ENCODE data around the gene LRIF1. TPM values are rescaled to one million over a fixed set of nuclear protein-coding genes. Genes with fewer than 3 reads are reported as not detected.
A peak's percentile ranks its signal among the peaks of the same experiment; 100 is the strongest.

Gene LRIF1
- polyA plus RNA-seq (9.0 to 12.0 TPM (median 9.1 TPM) in 3 replicates), polyA minus RNA-seq (2.8 to 8.2 TPM (median 5.7 TPM) in 3 replicates)
- 25.9 TPM for polyA plus RNA-seq (2011; ENCODE audit: low read depth)
- 6.3 and 10.8 TPM in 2 replicates for polyA plus RNA-seq (2011; cell fraction: cytosol; rRNA removed)
- polyA plus RNA-seq (2011; cell fraction: nucleus; rRNA removed), result 9.9 and 13.4 TPM in 2 replicates
- 8.6 and 18.9 TPM in 2 replicates for polyA plus RNA-seq (2012; ENCODE audit: low replicate concordance)
- 9.2 TPM for polyA minus RNA-seq (2011; cell fraction: cytosol; rRNA and poly(A)+ RNA removed)
- 8.4 and 15.8 TPM in 2 replicates for polyA minus RNA-seq (2011; cell fraction: nucleus; rRNA and poly(A)+ RNA removed)

- peak within 1 kb of the TSS; percentile 77 to 99 (median 97) for H3K4me3 ChIP-seq (ENCODE audit: control insufficient read depth in 2 of 3, extremely low read depth in 1 of 3, insufficient read depth in 2 of 3, low read depth in 1 of 3, low read length in 3 of 3)
- no peaks in the 10 kb centered on the region for H3K36me3 ChIP-seq (ENCODE audit: control insufficient read depth in 2 of 2, extremely low read depth in 1 of 2, insufficient read depth in 2 of 2, low read length in 2 of 2)
- dilution Hi-C loops (cut with MboI; ENCODE audit: extremely low pct_ligation_motif_present, low sequenced_read_pairs), result no loop called here
- no peaks in the 10 kb centered on the region for H3K27me3 ChIP-seq (ENCODE audit: control insufficient read depth, extremely low read depth, insufficient read depth, low read length)
- H3K9me1 ChIP-seq (ENCODE audit: control insufficient read depth, extremely low read depth, insufficient read depth, low read length), result no peaks in the 10 kb centered on the region
- DNase-seq (ENCODE audit: low read depth, low spot score) (peak; percentile 92), FAIRE-seq (peak; percentile 73)
- TF ChIP-seq CTCF (optimal IDR thresholded peaks at IDR 0.05 in 1 of 3, IDR thresholded peaks at IDR 0.05 in 1 of 3, conservative IDR thresholded peaks at IDR 0.05 in 1 of 3; ENCODE audit: extremely low read depth in 1 of 3, insufficient read depth in 2 of 3, low read length in 3 of 3) (peak; percentile 24 to 61 (median 29)), EZH2 (IDR thresholded peaks at IDR 0.05; ENCODE audit: low read length) (no peak)
- peaks cover 15% of the 10 kb centered on the region for H3K79me2 ChIP-seq (ENCODE audit: control insufficient read depth, insufficient read depth, low read length)
- peaks cover 2% of the 10 kb centered on the region for H3K9me3 ChIP-seq (ENCODE audit: control insufficient read depth, low read depth, low read length)
- peak within 1 kb of the TSS; percentile 99 for H2AFZ ChIP-seq (ENCODE audit: control insufficient read depth, low read length)
- peak within 1 kb of the TSS; percentile 95 for H3K9ac ChIP-seq (ENCODE audit: control insufficient read depth, extremely low read depth, insufficient read depth, low read length)
- H4K20me1 ChIP-seq (ENCODE audit: control insufficient read depth, extremely low read depth, insufficient read depth, low read length), result no peaks in the 10 kb centered on the region
- peak within 1 kb of the TSS; percentile 98 for H3K27ac ChIP-seq (ENCODE audit: control insufficient read depth, insufficient read depth, low read length)
- peak within 1 kb of the TSS; percentile 77 for H3K4me2 ChIP-seq (ENCODE audit: control insufficient read depth, extremely low read depth, insufficient read depth, low read depth, low read length)
- no peaks in the 10 kb centered on the region for H3K4me1 ChIP-seq (ENCODE audit: control insufficient read depth, extremely low read depth, insufficient read depth, low read length)
Measured at GRCh38 chr1:110963691-110964454, at the start of gene LRIF1. TSS of gene LRIF1 (minus strand) at chr1:110963922. CDS start at chr1:110963688, 234 bp downstream.

- Histone ChIP-seq H3K9me1 (ENCODE audit: control insufficient read depth, extremely low read depth, insufficient read depth, low read length) (no peaks in the 10 kb centered on the region), H3K4me3 (ENCODE audit: control insufficient read depth in 2 of 3, extremely low read depth in 1 of 3, insufficient read depth in 2 of 3, low read depth in 1 of 3, low read length in 3 of 3) (no peak overlapping the region), H3K27ac (ENCODE audit: control insufficient read depth, insufficient read depth, low read length) (no peak overlapping the region), H3K4me1 (ENCODE audit: control insufficient read depth, extremely low read depth, insufficient read depth, low read length) (no peaks in the 10 kb centered on the region), H3K27me3 (ENCODE audit: control insufficient read depth, extremely low read depth, insufficient read depth, low read length) (no peaks in the 10 kb centered on the region), H2AFZ (ENCODE audit: control insufficient read depth, low read length) (no peak overlapping the region), H3K36me3 (ENCODE audit: control insufficient read depth in 2 of 2, extremely low read depth in 1 of 2, insufficient read depth in 2 of 2, low read length in 2 of 2) (no peaks in the 10 kb centered on the region), H4K20me1 (ENCODE audit: control insufficient read depth, extremely low read depth, insufficient read depth, low read length) (no peaks in the 10 kb centered on the region), H3K4me2 (ENCODE audit: control insufficient read depth, extremely low read depth, insufficient read depth, low read depth, low read length) (no peak overlapping the region), H3K9me3 (ENCODE audit: control insufficient read depth, low read depth, low read length) (no peaks in the 10 kb centered on the region), H3K9ac (ENCODE audit: control insufficient read depth, extremely low read depth, insufficient read depth, low read length) (no peak overlapping the region), H3K79me2 (ENCODE audit: control insufficient read depth, insufficient read depth, low read length) (no peaks in the 10 kb centered on the region)
- no peak for DNase-seq (ENCODE audit: low read depth, low spot score)
- dilution Hi-C loops (cut with MboI; ENCODE audit: extremely low pct_ligation_motif_present, low sequenced_read_pairs), result no loop called here
- FAIRE-seq, result no peak
- TF ChIP-seq EZH2 (IDR thresholded peaks at IDR 0.05; ENCODE audit: low read length) (no peak), CTCF (optimal IDR thresholded peaks at IDR 0.05 in 1 of 3, IDR thresholded peaks at IDR 0.05 in 1 of 3, conservative IDR thresholded peaks at IDR 0.05 in 1 of 3; ENCODE audit: extremely low read depth in 1 of 3, insufficient read depth in 2 of 3, low read length in 3 of 3) (no peak)
Measured at GRCh38 chr1:111008031-111008430, 44.3 kb upstream of the LRIF1 start.
